LNCaP clone FGC (cell line): ENCODE data around the gene C15orf62.

Source experiments
- DNase-seq: peaks from one replicate; pipeline ENCODE4 v3.0.0-alpha.2; 2011; ENCODE audit warnings: low read depth
- H3K4me3 ChIP-seq: 2 replicates; pipeline ENCODE4 v1.5.1; 2011; ENCODE audit warnings: mild to moderate bottlenecking, low read depth, low read length, control low read depth
- TF ChIP-seq, protein P1 (sequence below): IDR thresholded peaks from 2 replicates; pipeline ENCODE4 v1.5.1; 2012; ENCODE audit warnings: mild to moderate bottlenecking; ENCODE audit not compliant: control insufficient read depth, insufficient read depth; ENCODE audit errors: extremely low read depth

The C15orf62 gene

DNA sequence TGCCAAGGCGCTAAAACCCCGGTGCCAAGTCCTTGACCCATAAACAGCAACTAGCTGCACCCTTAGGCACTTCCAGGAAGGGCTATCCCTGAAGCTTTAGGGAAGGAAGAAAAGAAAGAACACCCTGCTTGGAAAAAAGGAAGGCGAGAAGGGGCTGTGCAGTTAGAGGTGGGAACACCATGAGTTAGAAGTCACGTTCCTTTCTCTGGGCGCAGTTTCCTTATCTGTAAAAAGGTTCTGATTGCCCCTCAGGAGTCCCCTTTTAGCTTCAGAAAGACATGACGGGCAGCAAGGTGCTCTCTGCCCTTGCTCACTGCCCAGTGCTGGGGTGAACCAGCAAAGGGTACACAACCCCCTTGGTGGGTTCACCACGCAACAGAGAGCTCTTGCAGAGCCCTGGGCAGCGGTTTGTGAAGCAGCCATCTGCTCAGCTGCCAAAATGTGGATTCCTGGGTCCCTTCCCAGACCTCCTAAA, 5.1 kb upstream of the C15orf62 start:
- DNase-seq, result no peak
- peak overlapping the region; percentile 67 for H3K4me3 ChIP-seq

DNA sequence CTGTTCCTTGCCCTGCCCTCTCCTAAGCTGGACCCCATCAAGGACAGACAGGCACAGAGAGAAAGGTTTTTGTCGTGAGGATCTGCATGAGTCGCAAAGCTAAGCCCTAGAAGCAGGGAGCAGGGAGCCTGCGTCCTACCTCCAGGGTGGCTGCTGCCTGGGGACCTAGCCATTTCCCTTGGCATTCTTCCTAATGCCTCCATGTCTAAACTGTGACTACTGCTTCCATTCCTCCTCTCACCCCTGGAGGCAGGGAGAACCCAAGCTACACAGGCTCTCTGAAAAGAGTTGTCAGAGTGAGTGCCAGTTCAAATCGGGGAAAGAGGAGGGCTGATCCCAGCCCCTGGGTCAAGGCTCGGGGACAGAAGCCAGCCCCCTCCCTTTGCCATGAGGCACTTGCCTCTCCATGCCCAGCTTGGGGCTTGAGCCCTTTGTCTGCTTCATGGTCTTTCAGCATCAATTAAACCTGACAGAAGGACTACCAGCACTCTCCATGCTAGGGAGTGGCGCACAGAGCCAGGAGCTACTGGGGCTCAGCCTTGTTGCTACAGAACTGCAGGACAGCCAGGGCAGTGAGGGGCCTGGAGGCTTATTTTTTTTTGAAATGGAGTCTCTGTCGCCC, 3.5 kb upstream of the C15orf62 start:
- no peak overlapping the region for H3K4me3 ChIP-seq
- no peak for DNase-seq
- TF ChIP-seq, protein P1, sequence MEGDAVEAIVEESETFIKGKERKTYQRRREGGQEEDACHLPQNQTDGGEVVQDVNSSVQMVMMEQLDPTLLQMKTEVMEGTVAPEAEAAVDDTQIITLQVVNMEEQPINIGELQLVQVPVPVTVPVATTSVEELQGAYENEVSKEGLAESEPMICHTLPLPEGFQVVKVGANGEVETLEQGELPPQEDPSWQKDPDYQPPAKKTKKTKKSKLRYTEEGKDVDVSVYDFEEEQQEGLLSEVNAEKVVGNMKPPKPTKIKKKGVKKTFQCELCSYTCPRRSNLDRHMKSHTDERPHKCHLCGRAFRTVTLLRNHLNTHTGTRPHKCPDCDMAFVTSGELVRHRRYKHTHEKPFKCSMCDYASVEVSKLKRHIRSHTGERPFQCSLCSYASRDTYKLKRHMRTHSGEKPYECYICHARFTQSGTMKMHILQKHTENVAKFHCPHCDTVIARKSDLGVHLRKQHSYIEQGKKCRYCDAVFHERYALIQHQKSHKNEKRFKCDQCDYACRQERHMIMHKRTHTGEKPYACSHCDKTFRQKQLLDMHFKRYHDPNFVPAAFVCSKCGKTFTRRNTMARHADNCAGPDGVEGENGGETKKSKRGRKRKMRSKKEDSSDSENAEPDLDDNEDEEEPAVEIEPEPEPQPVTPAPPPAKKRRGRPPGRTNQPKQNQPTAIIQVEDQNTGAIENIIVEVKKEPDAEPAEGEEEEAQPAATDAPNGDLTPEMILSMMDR, result no peak

More for the DNA sequence above, 5.1 kb upstream of the C15orf62 start:
- TF ChIP-seq, protein P1, result no peak

DNA sequence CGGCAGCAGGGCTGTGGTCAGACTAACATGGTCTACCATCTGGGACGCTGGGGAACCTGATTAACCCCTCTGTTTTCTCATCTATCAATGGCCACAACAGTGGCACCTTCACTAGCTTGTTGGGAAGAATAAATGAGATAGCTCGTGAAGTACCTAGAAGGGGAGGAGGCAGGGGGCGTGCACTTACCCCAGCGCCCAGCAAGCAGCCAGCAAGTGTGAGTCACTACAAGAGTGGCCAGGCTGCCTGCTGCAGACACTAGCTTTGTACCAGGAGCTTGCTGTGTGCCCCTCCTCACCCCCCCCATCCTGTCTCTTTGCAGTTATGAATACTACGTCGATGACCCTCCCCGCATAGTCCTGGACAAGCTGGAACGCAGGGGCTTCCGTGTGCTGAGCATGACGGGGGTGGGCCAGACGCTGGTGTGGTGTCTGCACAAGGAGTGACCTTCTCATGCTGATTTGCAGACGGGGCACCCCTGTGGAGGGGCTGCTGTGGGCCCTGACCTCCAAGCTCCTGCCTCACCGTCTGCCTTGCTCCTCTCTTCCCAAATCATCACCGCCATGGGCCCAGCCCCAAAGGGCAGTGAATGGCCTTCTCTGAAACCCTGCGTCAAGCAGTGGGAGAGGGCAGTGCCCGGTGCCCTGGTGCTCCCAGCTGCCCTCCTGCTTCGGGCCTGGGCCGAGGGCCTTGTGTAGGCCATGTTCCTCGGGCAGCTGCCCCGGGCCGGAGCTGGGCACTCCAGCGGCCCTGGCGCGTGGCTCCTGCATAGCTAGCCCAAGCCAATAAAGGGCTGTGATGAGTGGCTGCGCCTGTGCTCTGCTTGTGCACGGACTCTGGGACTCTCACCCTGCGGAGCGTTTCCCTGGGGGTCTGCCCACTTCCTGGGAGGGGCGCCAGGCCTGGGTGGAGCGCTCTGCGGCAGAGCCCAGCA, 2.6 kb upstream of the C15orf62 start:
- no peak for DNase-seq
- TF ChIP-seq, protein P1, result no peak
- H3K4me3 ChIP-seq, result no peak overlapping the region

DNA sequence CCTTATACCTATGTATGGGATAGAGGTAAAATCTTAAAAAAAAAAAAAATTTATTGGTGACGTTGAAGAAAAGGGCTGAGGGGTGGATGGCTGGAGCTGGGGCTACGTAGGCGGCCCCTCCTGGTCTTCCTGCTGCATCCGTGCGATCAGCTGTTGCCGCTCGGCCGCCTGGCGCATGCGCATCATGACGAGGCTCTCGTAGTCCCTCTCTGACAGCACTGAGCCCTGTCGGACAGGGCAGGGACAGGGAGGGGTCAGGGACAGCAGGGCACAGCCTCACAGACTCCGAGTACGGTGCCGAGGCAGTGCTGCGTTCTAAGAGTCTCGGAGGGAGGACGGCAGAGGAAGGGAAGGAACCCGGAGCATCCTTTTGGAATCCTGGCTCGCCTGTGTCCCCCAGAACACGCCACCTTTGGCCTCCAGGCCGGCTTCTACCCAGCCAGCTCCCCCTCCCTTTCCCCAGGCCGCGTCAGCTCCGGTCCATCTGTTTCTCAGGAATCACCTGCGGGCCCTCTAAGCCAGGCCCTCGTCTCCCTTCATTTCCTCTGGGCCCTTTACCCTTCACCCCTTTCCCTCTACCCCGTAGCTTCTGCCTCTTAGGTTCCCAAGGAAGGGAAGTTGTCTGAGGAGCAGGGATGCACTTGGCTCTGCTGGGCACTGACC, 1.8 kb upstream of the C15orf62 start:
- H3K4me3 ChIP-seq, result no peak overlapping the region
- TF ChIP-seq, protein P1, result no peak

DNA sequence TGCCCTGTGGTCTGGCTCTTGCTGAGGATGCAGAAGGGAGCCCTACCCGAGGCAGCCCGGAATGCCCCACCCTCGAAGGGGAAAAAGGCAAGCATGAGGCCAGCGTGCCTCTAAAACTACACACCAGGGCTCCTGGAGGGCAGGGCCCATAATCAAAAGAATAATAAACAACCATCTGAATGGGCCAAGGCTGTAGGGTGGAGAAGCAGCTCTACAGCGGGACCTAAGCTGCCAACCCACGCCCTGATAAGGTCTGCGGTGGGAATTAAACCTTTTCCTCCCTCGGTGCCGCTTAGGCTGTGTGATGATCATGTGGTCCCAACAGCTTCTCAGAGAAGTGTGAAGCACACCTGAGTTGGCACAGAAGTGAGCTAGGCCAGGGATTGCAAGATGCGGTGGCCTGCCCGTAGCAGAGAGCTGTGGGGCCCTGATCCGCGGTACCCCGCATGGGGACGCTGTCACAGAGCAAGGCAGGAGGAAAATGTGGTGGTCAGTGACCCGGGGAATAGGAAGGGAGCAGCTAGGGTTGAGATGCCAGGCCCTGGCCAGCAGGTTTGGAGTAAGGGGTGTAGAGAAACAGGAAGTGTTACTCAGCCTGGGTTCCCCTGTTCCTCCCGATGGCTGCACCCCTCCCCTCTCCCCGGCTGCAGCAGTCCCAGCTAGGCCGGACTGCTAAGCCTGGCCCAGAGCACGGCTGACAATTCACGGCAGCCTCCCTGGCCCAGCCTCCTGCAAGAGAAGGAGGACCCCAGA, 1.1 kb upstream of the C15orf62 start:
- TF ChIP-seq, protein P1, result no peak
- H3K4me3 ChIP-seq, result no peak overlapping the region
- DNase-seq, result no peak

More for the DNA sequence above, 1.8 kb upstream of the C15orf62 start:
- DNase-seq, result no peak

DNA sequence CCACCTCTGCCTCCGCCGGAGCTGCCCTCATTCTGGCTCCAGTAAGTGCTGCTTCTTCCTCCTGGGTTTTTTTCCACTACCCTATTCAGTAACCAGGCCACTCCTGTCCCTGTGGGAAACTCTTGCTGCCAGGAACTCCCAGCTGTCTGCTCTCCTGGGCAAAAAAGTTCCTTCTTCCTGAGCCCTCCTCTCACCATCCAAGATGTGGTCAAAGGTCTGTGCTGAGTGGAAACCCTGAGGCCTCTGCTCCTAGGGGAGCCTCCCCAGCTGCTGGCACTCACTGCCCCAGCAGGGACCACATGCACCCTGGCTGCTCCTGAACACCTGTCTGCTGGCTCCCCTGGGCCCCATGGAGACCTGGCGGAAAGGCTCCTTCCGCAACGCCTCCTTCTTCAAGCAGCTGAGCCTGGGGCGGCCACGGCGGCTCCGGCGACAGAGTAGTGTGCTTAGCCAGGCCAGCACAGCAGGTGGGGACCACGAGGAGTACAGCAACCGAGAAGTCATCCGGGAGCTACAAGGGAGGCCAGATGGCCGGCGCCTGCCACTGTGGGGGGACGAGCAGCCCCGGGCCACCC, 454 bp downstream of the C15orf62 start:
- H3K4me3 ChIP-seq, result no peak overlapping the region
- no peak for DNase-seq
- TF ChIP-seq, protein P1, result no peak
